KOPT-K1 (cell line): ENCODE data around the gene THEM5.

Experiments used
- H3K27ac ChIP-seq: fragments of 200-600 bp; sonication (generic); 2 replicates; pipeline ENCODE4 v1.5.1; 2016; ENCODE audit warnings: antibody characterized with exemption, mild to moderate bottlenecking, low read depth, low read length; ENCODE audit not compliant: poor library complexity, severe bottlenecking
- H3K36me3 ChIP-seq: fragments of 200-600 bp; sonication (generic); 2 replicates; pipeline ENCODE4 v1.5.1; 2017; ENCODE audit warnings: antibody characterized with exemption, mild to moderate bottlenecking, low read length, moderate library complexity; ENCODE audit not compliant: insufficient read depth
- H3K9me3 ChIP-seq: fragments of 200-600 bp; sonication (generic); 2 replicates; pipeline ENCODE4 v1.5.1; 2017; ENCODE audit warnings: antibody characterized with exemption, low read length, mild to moderate bottlenecking; ENCODE audit not compliant: insufficient read depth, poor library complexity, severe bottlenecking

THEM5 gene

GRCh38 chr1:151825204-151825603 lies 28.3 kb downstream of the THEM5 start:
- H3K9me3 ChIP-seq = no peaks in the 10 kb centered on the region
- no peaks in the 10 kb centered on the region for H3K36me3 ChIP-seq
- H3K27ac ChIP-seq = no peak overlapping the region

GRCh38 chr1:151823175-151823574 lies 30.3 kb downstream of the THEM5 start:
- H3K36me3 ChIP-seq = no peaks in the 10 kb centered on the region
- H3K27ac ChIP-seq = no peak overlapping the region
- no peaks in the 10 kb centered on the region for H3K9me3 ChIP-seq

GRCh38 chr1:151822404-151822803 lies 31.1 kb downstream of the THEM5 start:
- no peak overlapping the region for H3K27ac ChIP-seq
- no peaks in the 10 kb centered on the region for H3K9me3 ChIP-seq
- no peaks in the 10 kb centered on the region for H3K36me3 ChIP-seq

- no peaks in the 10 kb centered on the region for H3K9me3 ChIP-seq
- no peak overlapping the region for H3K27ac ChIP-seq
- no peaks in the 10 kb centered on the region for H3K36me3 ChIP-seq
Observed at GRCh38 chr1:151820940-151821339, 32.6 kb downstream of the THEM5 start.

- Histone ChIP-seq H3K9me3 (no peaks in the 10 kb centered on the region), H3K36me3 (no peaks in the 10 kb centered on the region), H3K27ac (peak overlapping the region; percentile 23)
Observed at GRCh38 chr1:151819976-151820623, 33.4 kb downstream of the THEM5 start.

GRCh38 chr1:151819227-151819835 lies 34.2 kb downstream of the THEM5 start:
- Histone ChIP-seq H3K9me3 (no peaks in the 10 kb centered on the region), H3K27ac (peak overlapping the region; percentile 23), H3K36me3 (no peaks in the 10 kb centered on the region)

- Histone ChIP-seq H3K27ac (peak overlapping the region; percentile 40), H3K36me3 (no peaks in the 10 kb centered on the region), H3K9me3 (no peaks in the 10 kb centered on the region)
Observed at GRCh38 chr1:151817353-151817730, 36.2 kb downstream of the THEM5 start.

GRCh38 chr1:151816548-151817352 lies 36.8 kb downstream of the THEM5 start:
- Histone ChIP-seq H3K27ac (peak overlapping the region; percentile 40), H3K9me3 (no peaks in the 10 kb centered on the region), H3K36me3 (no peaks in the 10 kb centered on the region)

- Histone ChIP-seq H3K9me3 (no peaks in the 10 kb centered on the region), H3K36me3 (no peaks in the 10 kb centered on the region), H3K27ac (no peak overlapping the region)
Observed at GRCh38 chr1:151815716-151816327, 37.7 kb downstream of the THEM5 start.

- no peaks in the 10 kb centered on the region for H3K36me3 ChIP-seq
- no peaks in the 10 kb centered on the region for H3K9me3 ChIP-seq
- H3K27ac ChIP-seq = no peak overlapping the region
Observed at GRCh38 chr1:151814971-151815545, 38.5 kb downstream of the THEM5 start.

- H3K27ac ChIP-seq = no peak overlapping the region
- H3K9me3 ChIP-seq = no peaks in the 10 kb centered on the region
- no peaks in the 10 kb centered on the region for H3K36me3 ChIP-seq
Observed at GRCh38 chr1:151814426-151814825, 39.1 kb downstream of the THEM5 start.

- Histone ChIP-seq H3K36me3 (no peaks in the 10 kb centered on the region), H3K9me3 (no peaks in the 10 kb centered on the region), H3K27ac (no peak overlapping the region)
Observed at GRCh38 chr1:151813271-151813977, 40.1 kb downstream of the THEM5 start.

- Histone ChIP-seq H3K9me3 (no peaks in the 10 kb centered on the region), H3K36me3 (no peaks in the 10 kb centered on the region), H3K27ac (no peak overlapping the region)
Observed at GRCh38 chr1:151811181-151811580, 42.3 kb downstream of the THEM5 start.

GRCh38 chr1:151809985-151810556 lies 43.4 kb downstream of the THEM5 start:
- Histone ChIP-seq H3K9me3 (no peaks in the 10 kb centered on the region), H3K36me3 (no peaks in the 10 kb centered on the region), H3K27ac (no peak overlapping the region)
